Astrocyte of the cerebellum (primary cell): Measurements from ENCODE around the gene FYN.

Experiments
- DNase-seq: peaks from one replicate; pipeline ENCODE4 v3.0.0-alpha.2; 2011; ENCODE audit warnings: low read depth
- H3K4me3 ChIP-seq: 2 replicates; pipeline ENCODE4 v1.5.1; 2011; ENCODE audit warnings: mild to moderate bottlenecking, low read depth, low read length, moderate library complexity
- CTCF ChIP-seq: IDR thresholded peaks from 2 replicates; pipeline ENCODE4 v1.5.1; 2012; ENCODE audit warnings: low read length, low read depth, moderate library complexity, mild to moderate bottlenecking; ENCODE audit errors: missing control alignments
- in situ Hi-C: cut with HindIII; loops from 2 replicates; pipeline ENCODE4 v1.10.0; 2017; ENCODE audit warnings: low sequenced_read_pairs

Gene FYN

DNA sequence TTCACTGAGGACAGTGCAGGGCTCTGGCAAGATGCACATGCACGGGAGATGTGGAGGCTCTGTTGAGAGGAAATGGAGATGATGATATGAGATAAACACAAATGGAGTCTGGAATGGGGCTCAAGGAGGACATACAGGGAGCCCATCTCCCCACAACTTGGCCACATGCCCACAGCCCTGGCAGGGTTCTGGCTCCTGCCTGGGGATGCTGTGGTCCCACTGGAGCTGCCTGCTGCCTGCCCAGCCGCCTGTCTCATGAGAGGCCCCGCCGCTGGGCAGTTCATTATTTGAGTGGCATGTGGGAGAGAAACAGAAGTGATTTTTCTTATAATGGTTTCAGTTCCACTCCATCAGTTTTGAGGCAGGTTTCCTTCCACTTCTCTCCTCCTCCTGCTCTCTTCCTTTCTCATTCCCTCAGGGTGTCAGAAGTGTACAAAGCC, 134.0 kb downstream of the FYN start:
- DNase-seq = no peak
- no peak for TF ChIP-seq CTCF
- H3K4me3 ChIP-seq = no peak overlapping the region
- in situ Hi-C loops = no loop called here

DNA sequence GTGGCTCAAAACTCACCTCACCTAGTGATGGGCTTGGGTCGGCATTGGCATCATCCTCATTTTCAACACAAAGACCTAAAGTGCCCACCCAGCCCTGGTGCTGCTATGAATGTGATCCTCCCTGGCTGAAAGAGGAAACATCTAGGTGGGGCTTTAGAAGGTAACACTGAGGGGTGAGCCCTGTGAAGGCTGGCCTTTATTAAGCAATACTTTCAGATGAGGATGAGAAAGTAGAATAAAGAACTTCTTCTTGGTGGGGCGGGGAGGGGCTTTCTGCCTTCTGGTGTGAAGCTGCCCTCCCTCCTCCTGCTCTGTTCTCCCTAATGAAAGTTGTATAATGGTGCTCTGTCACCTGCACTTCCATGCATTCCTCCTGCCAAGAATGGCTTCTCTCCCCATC, 134.6 kb downstream of the FYN start:
- H3K4me3 ChIP-seq = no peak overlapping the region
- TF ChIP-seq CTCF = no peak
- in situ Hi-C loops = no loop called here
- no peak for DNase-seq

DNA sequence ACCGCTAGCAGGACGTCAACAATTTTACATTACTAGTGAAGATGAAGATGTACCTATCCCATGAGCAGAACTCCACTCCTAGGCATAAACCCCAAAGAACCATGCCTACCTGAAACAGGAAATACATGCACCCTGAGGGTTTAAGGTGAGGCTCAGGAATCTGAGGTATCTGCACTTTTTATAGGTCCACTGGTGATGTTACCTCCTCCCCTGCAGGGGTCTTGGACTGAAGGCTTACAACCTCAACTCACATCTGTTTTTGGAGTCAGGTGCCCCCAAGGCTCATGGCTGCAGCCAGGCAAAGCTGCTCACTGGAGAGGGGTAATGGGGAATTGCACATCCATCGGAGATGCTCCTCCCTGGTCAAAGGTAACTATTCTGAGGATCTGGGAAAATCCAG, 135.1 kb downstream of the FYN start:
- H3K4me3 ChIP-seq = no peak overlapping the region
- no peak for DNase-seq
- in situ Hi-C loops = no loop called here
- TF ChIP-seq CTCF = no peak

GRCh38 chr6:111737065-111737521, 136.2 kb downstream of the FYN start:
- in situ Hi-C loops = no loop called here
- DNase-seq = no peak
- no peak overlapping the region for H3K4me3 ChIP-seq
- TF ChIP-seq CTCF = no peak

DNA sequence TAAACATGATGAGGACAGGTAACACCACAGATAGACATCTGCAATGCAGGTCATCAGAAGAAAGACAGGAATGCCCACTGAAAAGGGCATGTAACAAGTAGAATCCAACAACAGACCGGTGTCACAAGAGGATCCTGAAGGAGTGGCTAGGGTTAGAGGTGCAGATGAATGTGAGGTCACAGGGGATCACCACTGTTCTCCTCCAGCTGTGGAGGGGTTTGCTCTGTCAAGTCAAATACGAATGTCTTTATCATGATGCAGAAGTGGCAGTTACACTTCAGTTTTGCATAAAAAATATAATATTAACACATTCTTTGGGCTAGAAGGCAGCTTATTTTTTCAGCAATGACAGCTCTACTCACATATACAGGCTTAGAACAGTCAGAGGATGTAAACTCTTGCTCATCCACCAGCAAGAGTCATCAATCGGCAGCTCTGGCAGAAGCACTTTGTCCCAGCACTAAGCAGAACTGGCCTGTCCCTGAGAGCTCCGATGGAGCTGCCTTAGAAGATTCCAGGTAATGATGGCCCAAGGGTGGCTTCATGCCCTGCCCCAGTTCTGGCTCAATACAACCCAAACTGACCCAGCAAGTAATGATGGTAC, 137.1 kb downstream of the FYN start:
- DNase-seq = no peak
- no peak overlapping the region for H3K4me3 ChIP-seq
- TF ChIP-seq CTCF = no peak
- in situ Hi-C loops = no loop called here

- no peak for DNase-seq
- TF ChIP-seq CTCF = no peak
- in situ Hi-C loops = no loop called here
Measured at GRCh38 chr6:111734068-111735061, 138.9 kb downstream of the FYN start.

More at GRCh38 chr6:111734068-111735061, 138.9 kb downstream of the FYN start:
- H3K4me3 ChIP-seq = no peak overlapping the region
